Measurements from ENCODE around the gene UBE2QL1. TPM values are rescaled to one million over a fixed set of nuclear protein-coding genes. Genes with fewer than 3 reads are reported as not detected.

Gene UBE2QL1
- total RNA-seq, 1 experiment from 2014 or later = 0.11 TPM

DNA sequence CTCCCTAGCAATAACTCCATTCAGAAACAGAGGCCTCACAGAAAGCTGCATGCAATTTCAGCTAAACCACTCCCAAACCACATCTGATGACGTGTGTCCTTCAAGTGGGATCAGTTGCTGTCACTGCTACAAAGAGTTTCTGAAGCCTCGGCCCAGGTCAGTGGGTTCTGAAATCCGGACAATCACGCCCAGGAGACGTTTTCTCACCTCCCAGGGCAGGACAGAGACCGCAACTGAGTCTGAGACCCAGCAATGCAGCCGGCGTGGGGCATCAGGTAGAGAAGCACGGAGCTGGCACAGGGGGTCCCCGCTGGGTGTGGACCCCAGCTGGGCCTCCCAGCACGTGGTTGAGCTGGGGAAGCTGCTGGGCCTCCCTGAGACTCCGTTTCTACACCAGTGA, 2.6 kb upstream of the UBE2QL1 start:
- no peaks in the 10 kb centered on the region; a peak in 1 of 7 replicates for H3K36me3 Mint-ChIP-seq (ENCODE audit: insufficient read depth in 1 of 3, low read depth in 3 of 3)
- Histone ChIP-seq H3K23ac (ENCODE audit: insufficient read length, low read depth, low read length) (no peak overlapping the region), H2BK5ac (ENCODE audit: insufficient read length, low read length) (no peak overlapping the region), H3K18ac (ENCODE audit: insufficient read length, low read depth, low read length) (no peak overlapping the region), H3K9me3 (ENCODE audit: control insufficient read depth, low read depth, low read length) (no peaks in the 10 kb centered on the region), H3K4me1 (ENCODE audit: insufficient read depth, low read length) (peaks cover 2% of the 10 kb centered on the region; the same call in 1 of the 2 replicates), H2BK120ac (ENCODE audit: low read depth, low read length, poor library complexity, severe bottlenecking) (no peak overlapping the region), H3K79me1 (ENCODE audit: insufficient read depth, low read depth, low read length, poor library complexity, severe bottlenecking) (no peaks in the 10 kb centered on the region), H3K27ac (ENCODE audit: insufficient read length, low read depth, low read length) (no peak overlapping the region), H4K5ac (ENCODE audit: insufficient read length, low read depth, low read length) (no peak overlapping the region), H3K9ac (ENCODE audit: extremely low read depth, insufficient read length, low read length) (no peak overlapping the region), H2BK20ac (ENCODE audit: low read depth, low read length, poor library complexity, severe bottlenecking) (no peak overlapping the region), H2AK5ac (ENCODE audit: insufficient read length, low read length) (no peak overlapping the region), H3K27me3 (ENCODE audit: insufficient read depth, low read length) (peaks cover 30% of the 10 kb centered on the region), H2BK15ac (ENCODE audit: low read depth, low read length) (no peak overlapping the region), H2BK12ac (ENCODE audit: insufficient read length, low read depth, low read length) (no peak overlapping the region), H2AFZ (ENCODE audit: low read length) (no peak overlapping the region), H3K4me2 (ENCODE audit: insufficient read depth, insufficient read length, low read length) (no peak overlapping the region), H3K14ac (ENCODE audit: insufficient read depth, low read length) (no peak overlapping the region), H4K91ac (ENCODE audit: insufficient read length, low read depth, low read length) (no peak overlapping the region), H3K23me2 (ENCODE audit: insufficient read length, low read depth, low read length, poor library complexity, severe bottlenecking) (peaks cover 4% of the 10 kb centered on the region), H4K8ac (replicated peaks; ENCODE audit: insufficient read length, low read depth, low read length) (no peak overlapping the region), H4K20me1 (ENCODE audit: control insufficient read depth, insufficient read depth, insufficient read length) (no peaks in the 10 kb centered on the region), H3K56ac (ENCODE audit: insufficient read length, low read depth, low read length) (no peak overlapping the region), H3T11ph (ENCODE audit: low read length) (no peak overlapping the region), H3K79me2 (ENCODE audit: insufficient read depth, low read length) (no peaks in the 10 kb centered on the region), H3K4ac (ENCODE audit: low read depth, low read length) (no peak overlapping the region)
- H3K27me3 Mint-ChIP-seq (ENCODE audit: low read depth) = peaks cover 54% of the 10 kb centered on the region
- H3K27ac Mint-ChIP-seq = no peak overlapping the region
- DNase-seq = no peak
- TF ChIP-seq, protein P1, sequence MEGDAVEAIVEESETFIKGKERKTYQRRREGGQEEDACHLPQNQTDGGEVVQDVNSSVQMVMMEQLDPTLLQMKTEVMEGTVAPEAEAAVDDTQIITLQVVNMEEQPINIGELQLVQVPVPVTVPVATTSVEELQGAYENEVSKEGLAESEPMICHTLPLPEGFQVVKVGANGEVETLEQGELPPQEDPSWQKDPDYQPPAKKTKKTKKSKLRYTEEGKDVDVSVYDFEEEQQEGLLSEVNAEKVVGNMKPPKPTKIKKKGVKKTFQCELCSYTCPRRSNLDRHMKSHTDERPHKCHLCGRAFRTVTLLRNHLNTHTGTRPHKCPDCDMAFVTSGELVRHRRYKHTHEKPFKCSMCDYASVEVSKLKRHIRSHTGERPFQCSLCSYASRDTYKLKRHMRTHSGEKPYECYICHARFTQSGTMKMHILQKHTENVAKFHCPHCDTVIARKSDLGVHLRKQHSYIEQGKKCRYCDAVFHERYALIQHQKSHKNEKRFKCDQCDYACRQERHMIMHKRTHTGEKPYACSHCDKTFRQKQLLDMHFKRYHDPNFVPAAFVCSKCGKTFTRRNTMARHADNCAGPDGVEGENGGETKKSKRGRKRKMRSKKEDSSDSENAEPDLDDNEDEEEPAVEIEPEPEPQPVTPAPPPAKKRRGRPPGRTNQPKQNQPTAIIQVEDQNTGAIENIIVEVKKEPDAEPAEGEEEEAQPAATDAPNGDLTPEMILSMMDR (conservative IDR thresholded peaks at IDR 0.05) = no peak
- no peak overlapping the region; a peak in 1 of 5 replicates for H3K4me3 Mint-ChIP-seq
- H3K4me1 Mint-ChIP-seq = peaks cover 13 to 18% of the 10 kb centered on the region in 2 experiments
- H3K9me3 Mint-ChIP-seq = peaks cover 11 to 22% of the 10 kb centered on the region in 2 experiments
- WGBS (ENCODE audit: extremely low coverage, insufficient read length, low lambda C conversion rate) = no CpG with 5 or more reads among the region's 12 CpGs
